H1 (cell line): ENCODE data around the gene GLTP. TPM values are rescaled to one million over a fixed set of nuclear protein-coding genes. Genes with fewer than 3 reads are reported as not detected.

Experiments
- CTCF ChIA-PET: fragments of 300-600 bp; sonication (Branson Sonifier 250); formaldehyde crosslinking; loops from one replicate; lab custom pipeline; 2021; ENCODE audit not compliant: partially characterized antibody; lab: Charles Lee
- POLR2A ChIA-PET: fragments of 300-600 bp; sonication (Branson Sonifier 250); formaldehyde crosslinking; loops from one replicate; lab custom pipeline; 2021; ENCODE audit warnings: inconsistent platforms; ENCODE audit not compliant: partially characterized antibody; lab: Charles Lee
- DNase-seq, 2 experiments: peaks; one replicate each; pipeline versions ENCODE4 v3.0.0 to v3.0.0-alpha.2; 2010 to 2022; ENCODE audit warnings: low spot score in 2 of 2, low read depth in 1 of 2, mixed read lengths in 1 of 2
- FAIRE-seq: peaks from 2 replicates; lab custom pipeline; 2011; peaks lifted over from hg19 to GRCh38; lab: Jason Lieb, UNC
- H2AFZ ChIP-seq: 2 replicates; pipeline ENCODE4 v1.8.1; 2012; ENCODE audit warnings: low read length, inconsistent platforms
- H2AK5ac ChIP-seq: 2 replicates; pipeline ENCODE4 v1.6.1; 2013; ENCODE audit warnings: low read depth, low read length
- H2BK120ac ChIP-seq: replicated peaks from 2 replicates; pipeline ENCODE3; 2013; ENCODE audit warnings: low read depth, low read length, inconsistent platforms
- H2BK12ac ChIP-seq: 2 replicates; pipeline ENCODE4 v1.6.1; 2013; ENCODE audit warnings: low read depth, low read length
- H2BK15ac ChIP-seq: 2 replicates; pipeline ENCODE4 v1.6.1; 2013; ENCODE audit warnings: low read length
- H2BK20ac ChIP-seq: 2 replicates; pipeline ENCODE4 v1.6.1; 2013; ENCODE audit warnings: low read length
- H2BK5ac ChIP-seq: 2 replicates; pipeline ENCODE4 v1.6.1; 2013; ENCODE audit warnings: low read depth, low read length
- H3K14ac ChIP-seq: 2 replicates; pipeline ENCODE4 v1.6.1; 2013; ENCODE audit warnings: inconsistent platforms; ENCODE audit not compliant: insufficient read length
- H3K18ac ChIP-seq: 2 replicates; pipeline ENCODE4 v1.6.1; 2013; ENCODE audit warnings: low read length; ENCODE audit errors: extremely low read depth
- H3K23ac ChIP-seq: 2 replicates; pipeline ENCODE4 v1.6.1; 2013; ENCODE audit warnings: inconsistent platforms; ENCODE audit not compliant: insufficient read length
- H3K23me2 ChIP-seq: 2 replicates; pipeline ENCODE4 v1.6.1; 2013; ENCODE audit warnings: low read depth, low read length
- H3K27ac ChIP-seq: 2 replicates; pipeline ENCODE4 v1.6.1; 2011; ENCODE audit warnings: low read depth, low read length, inconsistent platforms
- H3K27me3 ChIP-seq, 4 experiments: replicated peaks in 1 of 4; 1 replicate in 1 of 4; 2 replicates in 3 of 4; pipeline versions ENCODE4 v1.6.1 to v1.8.1; 2011 to 2013; ENCODE audit warnings: low read length in 3 of 4, mild to moderate bottlenecking in 3 of 4, inconsistent platforms in 2 of 4, mixed read lengths in 2 of 4, moderate library complexity in 1 of 4; ENCODE audit not compliant: control insufficient read depth in 3 of 4, insufficient read depth in 3 of 4; ENCODE audit errors: extremely low read depth in 1 of 4
- H3K36me3 ChIP-seq, 4 experiments: 2 replicates each; pipeline versions ENCODE4 v1.6.1 to v1.8.1; 2011 to 2013; ENCODE audit warnings: mild to moderate bottlenecking in 4 of 4, low read length in 3 of 4, moderate library complexity in 2 of 4, control low read depth in 1 of 4, inconsistent platforms in 1 of 4; ENCODE audit not compliant: insufficient read depth in 4 of 4, control insufficient read depth in 2 of 4
- H3K4ac ChIP-seq: replicated peaks from 2 replicates; pipeline ENCODE3; 2013; ENCODE audit warnings: low read length, low read depth, mixed read lengths, inconsistent platforms; ENCODE audit not compliant: insufficient read length
- H3K4me1 ChIP-seq, 4 experiments: replicated peaks in 1 of 4; 1 replicate in 1 of 4; 2 replicates in 3 of 4; pipeline versions ENCODE4 v1.6.1 to v1.8.1; 2011 to 2013; ENCODE audit warnings: low read length in 3 of 4, inconsistent platforms in 2 of 4, mixed read lengths in 1 of 4; ENCODE audit not compliant: insufficient read depth in 4 of 4, control insufficient read depth in 3 of 4
- H3K4me2 ChIP-seq, 2 experiments: 2 replicates each; pipeline versions ENCODE4 v1.6.1 to v1.8.1; 2011 to 2013; ENCODE audit warnings: low read depth in 2 of 2, low read length in 2 of 2, control low read depth in 1 of 2, inconsistent platforms in 1 of 2, mild to moderate bottlenecking in 1 of 2; ENCODE audit not compliant: insufficient read depth in 1 of 2
- H3K4me3 ChIP-seq, 4 experiments: fragments of 200-600, 300-600 bp in 1 of 4; sonication (generic), shearing (Covaris generic), sonication (Bioruptor Twin) in 1 of 4; 2 replicates each; pipeline versions ENCODE4 v1.5.1 to v1.8.1; 2011 to 2016; ENCODE audit warnings: low read length in 4 of 4, low read depth in 3 of 4, control low read depth in 2 of 4, inconsistent platforms in 2 of 4, mild to moderate bottlenecking in 2 of 4, mixed read lengths in 1 of 4, moderate library complexity in 1 of 4; ENCODE audit not compliant: insufficient read depth in 2 of 4; ENCODE audit errors: extremely low read depth in 1 of 4
- H3K56ac ChIP-seq: replicated peaks from 2 replicates; pipeline ENCODE3; 2013; ENCODE audit warnings: low read depth, mild to moderate bottlenecking, mixed read lengths, low read length, inconsistent platforms; ENCODE audit not compliant: insufficient read length
- H3K79me1 ChIP-seq: 2 replicates; pipeline ENCODE4 v1.6.1; 2013; ENCODE audit warnings: low read depth, low read length, control low read depth
- H3K79me2 ChIP-seq, 2 experiments: 2 replicates each; pipeline versions ENCODE4 v1.6.1 to v1.8.1; 2012 to 2013; ENCODE audit warnings: low read length in 2 of 2, mild to moderate bottlenecking in 2 of 2, inconsistent platforms in 1 of 2; ENCODE audit not compliant: insufficient read depth in 2 of 2, control insufficient read depth in 1 of 2
- H3K9ac ChIP-seq, 4 experiments: replicated peaks in 1 of 4; 1 replicate in 1 of 4; 2 replicates in 3 of 4; pipeline versions ENCODE4 v1.6.1 to v1.8.1; 2011 to 2013; ENCODE audit warnings: low read depth in 3 of 4, low read length in 3 of 4, control low read depth in 2 of 4, mild to moderate bottlenecking in 2 of 4, moderate library complexity in 2 of 4, inconsistent platforms in 1 of 4; ENCODE audit errors: extremely low read depth in 1 of 4
- H3K9me3 ChIP-seq, 2 experiments: 2 replicates each; pipeline versions ENCODE4 v1.6.1 to v1.8.1; 2012 to 2013; ENCODE audit warnings: mild to moderate bottlenecking in 2 of 2, moderate library complexity in 2 of 2, control low read depth in 1 of 2, inconsistent platforms in 1 of 2, low read depth in 1 of 2, low read length in 1 of 2, mixed read lengths in 1 of 2; ENCODE audit not compliant: insufficient read depth in 2 of 2
- H4K20me1 ChIP-seq, 2 experiments: replicated peaks in 1 of 2; 2 replicates each; pipeline versions ENCODE3 to v1.8.1; 2011 to 2013; ENCODE audit warnings: inconsistent platforms in 2 of 2, low read length in 2 of 2, mild to moderate bottlenecking in 1 of 2; ENCODE audit not compliant: insufficient read depth in 2 of 2, control insufficient read depth in 1 of 2
- H4K5ac ChIP-seq: 2 replicates; pipeline ENCODE4 v1.6.1; 2013; ENCODE audit warnings: low read length, low read depth, mixed read lengths, inconsistent platforms; ENCODE audit not compliant: insufficient read length
- H4K8ac ChIP-seq: 2 replicates; pipeline ENCODE4 v1.8.0; 2013; ENCODE audit warnings: mild to moderate bottlenecking, moderate library complexity, low read length, inconsistent platforms; ENCODE audit not compliant: insufficient read depth; ENCODE audit errors: extremely low read depth
- H4K91ac ChIP-seq: replicated peaks from 2 replicates; pipeline ENCODE3; 2013; ENCODE audit warnings: low read length, mixed read lengths, inconsistent platforms; ENCODE audit not compliant: insufficient read length
- BACH1 ChIP-seq: IDR thresholded peaks from 2 replicates; pipeline ENCODE4 v1.6.1; 2012; ENCODE audit warnings: low read length, improper control_type of control experiment
- ZNF274 ChIP-seq: IDR thresholded peaks from 2 replicates; pipeline ENCODE4 v1.7.0; 2012; ENCODE audit warnings: low read length, borderline replicate concordance; ENCODE audit errors: extremely low read depth
- WGBS, 2 experiments: shearing (Covaris generic) in 1 of 2; methylation state at CpG; one replicate each; pipeline versions ENCODE4 v1.1.6 to v1.1.7; 2013 to 2015; ENCODE audit warnings: low lambda C conversion rate in 2 of 2, mixed read lengths in 2 of 2, inconsistent platforms in 1 of 2, low coverage in 1 of 2, missing lambda C conversion rate in 1 of 2; ENCODE audit not compliant: insufficient replicate concordance in 2 of 2, insufficient coverage in 1 of 2, insufficient read length in 1 of 2; ENCODE audit errors: extremely low coverage in 1 of 2, missing lambda C conversion rate in 1 of 2; 5-methylcytosine and 5-hydroxymethylcytosine counted together
- polyA plus RNA-seq, 7 experiments: library from polyadenylated mRNA; depleted of rRNA in 3 of 7; stranded (reverse) in 5 of 7; unstranded in 2 of 7; fragments of >200 nt in 5 of 7; fragments of 200-250 nt in 2 of 7; gene quantifications; 1 replicate in 5 of 7; 2 replicates in 1 of 7; 4 replicates in 1 of 7; pipeline versions ENCODE4 v1.2.1 to v1.2.3, GENCODE V29; 2011 to 2013; ENCODE audit warnings: missing spikeins in 2 of 7, mixed read lengths in 2 of 7
- total RNA-seq: library from RNA; stranded (reverse); fragmentation: NEBNext Ultra II Directional; extraction: Animal tissue kit (Norgen Biotek cat#: 25700); gene quantifications from 2 replicates; pipeline ENCODE4 v1.2.1, GENCODE V29; 2021
- TF ChIP-seq, protein P1 (sequence below), 3 experiments: IDR thresholded peaks; 1 replicate in 2 of 3; 2 replicates in 1 of 3; pipeline versions ENCODE4 v1.5.1 to v1.6.1; 2011; ENCODE audit warnings: low read length in 3 of 3, mild to moderate bottlenecking in 3 of 3, inconsistent platforms in 2 of 3, low read depth in 1 of 3, moderate library complexity in 1 of 3; ENCODE audit not compliant: insufficient read depth in 1 of 3; ENCODE audit errors: control extremely low read depth in 1 of 3

The GLTP gene
- total and polyA plus RNA-seq, 2 of the 8 experiments (the other 6 are each of a cell fraction or from before 2014, with no cell fraction given), result 9.8 to 26.1 TPM

GRCh38 chr12:109863847-109864712, 16.3 kb downstream of the GLTP start:
- H3K27me3 ChIP-seq, result no peaks in the 10 kb centered on the region
- H3K23me2 ChIP-seq, result no peaks in the 10 kb centered on the region
- H3K79me1 ChIP-seq, result no peaks in the 10 kb centered on the region; the same call in none of the 2 replicates
- H2AFZ ChIP-seq, result no peak overlapping the region
- H2AK5ac ChIP-seq, result no peak overlapping the region
- 86% methylated on average over 9 of the region's 9 CpGs; no CpG with 5 or more reads in 1 of the 2 experiments for WGBS, 2 experiments
- peaks cover 0 to 6% (median 4%) of the 10 kb centered on the region in 4 experiments; a peak in 4 of 7 replicates for H3K4me1 ChIP-seq
- H3K4ac ChIP-seq, result no peak overlapping the region
- ChIA-PET POLR2A (interaction anchor here (0.9 kb wide), 1 partner anchor 13 kb away, joined by 4 read pairs; no protein-coding TSS in a partner anchor), CTCF (interaction anchor here (0.6 to 7.1 kb wide), 10 partner anchors 12 to 424 kb away, joined by 3 to 86 read pairs (median 4); no protein-coding TSS in a partner anchor)
- no peak overlapping the region for H3K14ac ChIP-seq
- H3K36me3 ChIP-seq, result no peaks in the 10 kb centered on the region
- no peak overlapping the region for H4K91ac ChIP-seq
- FAIRE-seq (no peak), DNase-seq (no peak)
- H4K20me1 ChIP-seq, result peaks cover 2% of the 10 kb centered on the region in 2 experiments
- H4K8ac ChIP-seq, result no peak overlapping the region; the same call in 1 of the 2 replicates
- H2BK20ac ChIP-seq, result no peak overlapping the region
- H2BK120ac ChIP-seq, result no peak overlapping the region
- no peak overlapping the region for H3K4me3 ChIP-seq
- H3K56ac ChIP-seq, result no peak overlapping the region
- H3K9ac ChIP-seq, result no peak overlapping the region
- no peak overlapping the region for H2BK5ac ChIP-seq
- H4K5ac ChIP-seq, result no peak overlapping the region
- no peak overlapping the region for H3K27ac ChIP-seq
- peak overlapping the region; percentile 39; the same call in 1 of the 2 replicates for H2BK12ac ChIP-seq
- no peak overlapping the region for H2BK15ac ChIP-seq
- no peak overlapping the region for H3K18ac ChIP-seq
- no peak overlapping the region for H3K23ac ChIP-seq
- H3K79me2 ChIP-seq, result no peaks in the 10 kb centered on the region; a peak in 2 of 4 replicates
- H3K4me2 ChIP-seq, result no peak overlapping the region; a peak in 1 of 4 replicates
- H3K9me3 ChIP-seq, result no peaks in the 10 kb centered on the region
- TF ChIP-seq ZNF274 (no peak), BACH1 (no peak)
- TF ChIP-seq, protein P1, sequence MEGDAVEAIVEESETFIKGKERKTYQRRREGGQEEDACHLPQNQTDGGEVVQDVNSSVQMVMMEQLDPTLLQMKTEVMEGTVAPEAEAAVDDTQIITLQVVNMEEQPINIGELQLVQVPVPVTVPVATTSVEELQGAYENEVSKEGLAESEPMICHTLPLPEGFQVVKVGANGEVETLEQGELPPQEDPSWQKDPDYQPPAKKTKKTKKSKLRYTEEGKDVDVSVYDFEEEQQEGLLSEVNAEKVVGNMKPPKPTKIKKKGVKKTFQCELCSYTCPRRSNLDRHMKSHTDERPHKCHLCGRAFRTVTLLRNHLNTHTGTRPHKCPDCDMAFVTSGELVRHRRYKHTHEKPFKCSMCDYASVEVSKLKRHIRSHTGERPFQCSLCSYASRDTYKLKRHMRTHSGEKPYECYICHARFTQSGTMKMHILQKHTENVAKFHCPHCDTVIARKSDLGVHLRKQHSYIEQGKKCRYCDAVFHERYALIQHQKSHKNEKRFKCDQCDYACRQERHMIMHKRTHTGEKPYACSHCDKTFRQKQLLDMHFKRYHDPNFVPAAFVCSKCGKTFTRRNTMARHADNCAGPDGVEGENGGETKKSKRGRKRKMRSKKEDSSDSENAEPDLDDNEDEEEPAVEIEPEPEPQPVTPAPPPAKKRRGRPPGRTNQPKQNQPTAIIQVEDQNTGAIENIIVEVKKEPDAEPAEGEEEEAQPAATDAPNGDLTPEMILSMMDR (IDR thresholded peaks at IDR 0.05; ENCODE audit: control extremely low read depth in 1 of 3, insufficient read depth in 1 of 3, low read depth in 1 of 3, low read length in 3 of 3), result no peak
